Measurements from ENCODE around the gene ELMO3.

GRCh38 chr16:67195676-67196075, 3.3 kb upstream of the ELMO3 start:
- no peak for TF ChIP-seq ZFP3 (CRISPR knock-in tag; IDR thresholded peaks at IDR 0.05)
- TF ChIP-seq, protein P1, sequence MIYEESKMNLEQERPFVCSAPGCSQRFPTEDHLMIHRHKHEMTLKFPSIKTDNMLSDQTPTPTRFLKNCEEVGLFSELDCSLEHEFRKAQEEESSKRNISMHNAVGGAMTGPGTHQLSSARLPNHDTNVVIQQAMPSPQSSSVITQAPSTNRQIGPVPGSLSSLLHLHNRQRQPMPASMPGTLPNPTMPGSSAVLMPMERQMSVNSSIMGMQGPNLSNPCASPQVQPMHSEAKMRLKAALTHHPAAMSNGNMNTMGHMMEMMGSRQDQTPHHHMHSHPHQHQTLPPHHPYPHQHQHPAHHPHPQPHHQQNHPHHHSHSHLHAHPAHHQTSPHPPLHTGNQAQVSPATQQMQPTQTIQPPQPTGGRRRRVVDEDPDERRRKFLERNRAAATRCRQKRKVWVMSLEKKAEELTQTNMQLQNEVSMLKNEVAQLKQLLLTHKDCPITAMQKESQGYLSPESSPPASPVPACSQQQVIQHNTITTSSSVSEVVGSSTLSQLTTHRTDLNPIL (CRISPR knock-in tag; IDR thresholded peaks at IDR 0.05; ENCODE audit: low read depth): no peak
- no peak for TF ChIP-seq ZFP30 (CRISPR knock-in tag; IDR thresholded peaks at IDR 0.05)
- TF ChIP-seq TCF4 (CRISPR knock-in tag; IDR thresholded peaks at IDR 0.05; ENCODE audit: borderline replicate concordance): no peak
- no peak for TF ChIP-seq GLIS3 (CRISPR knock-in tag; IDR thresholded peaks at IDR 0.05)
- no peak for TF ChIP-seq ISL1 (CRISPR knock-in tag; IDR thresholded peaks at IDR 0.05)
- TF ChIP-seq, protein P2, sequence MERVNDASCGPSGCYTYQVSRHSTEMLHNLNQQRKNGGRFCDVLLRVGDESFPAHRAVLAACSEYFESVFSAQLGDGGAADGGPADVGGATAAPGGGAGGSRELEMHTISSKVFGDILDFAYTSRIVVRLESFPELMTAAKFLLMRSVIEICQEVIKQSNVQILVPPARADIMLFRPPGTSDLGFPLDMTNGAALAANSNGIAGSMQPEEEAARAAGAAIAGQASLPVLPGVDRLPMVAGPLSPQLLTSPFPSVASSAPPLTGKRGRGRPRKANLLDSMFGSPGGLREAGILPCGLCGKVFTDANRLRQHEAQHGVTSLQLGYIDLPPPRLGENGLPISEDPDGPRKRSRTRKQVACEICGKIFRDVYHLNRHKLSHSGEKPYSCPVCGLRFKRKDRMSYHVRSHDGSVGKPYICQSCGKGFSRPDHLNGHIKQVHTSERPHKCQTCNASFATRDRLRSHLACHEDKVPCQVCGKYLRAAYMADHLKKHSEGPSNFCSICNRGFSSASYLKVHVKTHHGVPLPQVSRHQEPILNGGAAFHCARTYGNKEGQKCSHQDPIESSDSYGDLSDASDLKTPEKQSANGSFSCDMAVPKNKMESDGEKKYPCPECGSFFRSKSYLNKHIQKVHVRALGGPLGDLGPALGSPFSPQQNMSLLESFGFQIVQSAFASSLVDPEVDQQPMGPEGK (CRISPR knock-in tag; IDR thresholded peaks at IDR 0.05; ENCODE audit: borderline replicate concordance): no peak
- no peak for TF ChIP-seq TOX (CRISPR knock-in tag; IDR thresholded peaks at IDR 0.05; ENCODE audit: borderline replicate concordance)

Measured in SK-N-SH treated with all-trans-retinoic acid at 6 μM for 48 hours (cell line).